ENCODE measurements around the gene THSD7B. TPM values are rescaled to one million over a fixed set of nuclear protein-coding genes. Genes with fewer than 3 reads are reported as not detected.

THSD7B gene
- total and polyA plus RNA-seq, 2 of the 13 experiments (the other 11 are each of a cell fraction or from before 2014, with no cell fraction given): 0.02 TPM; not detected in 1

DNA sequence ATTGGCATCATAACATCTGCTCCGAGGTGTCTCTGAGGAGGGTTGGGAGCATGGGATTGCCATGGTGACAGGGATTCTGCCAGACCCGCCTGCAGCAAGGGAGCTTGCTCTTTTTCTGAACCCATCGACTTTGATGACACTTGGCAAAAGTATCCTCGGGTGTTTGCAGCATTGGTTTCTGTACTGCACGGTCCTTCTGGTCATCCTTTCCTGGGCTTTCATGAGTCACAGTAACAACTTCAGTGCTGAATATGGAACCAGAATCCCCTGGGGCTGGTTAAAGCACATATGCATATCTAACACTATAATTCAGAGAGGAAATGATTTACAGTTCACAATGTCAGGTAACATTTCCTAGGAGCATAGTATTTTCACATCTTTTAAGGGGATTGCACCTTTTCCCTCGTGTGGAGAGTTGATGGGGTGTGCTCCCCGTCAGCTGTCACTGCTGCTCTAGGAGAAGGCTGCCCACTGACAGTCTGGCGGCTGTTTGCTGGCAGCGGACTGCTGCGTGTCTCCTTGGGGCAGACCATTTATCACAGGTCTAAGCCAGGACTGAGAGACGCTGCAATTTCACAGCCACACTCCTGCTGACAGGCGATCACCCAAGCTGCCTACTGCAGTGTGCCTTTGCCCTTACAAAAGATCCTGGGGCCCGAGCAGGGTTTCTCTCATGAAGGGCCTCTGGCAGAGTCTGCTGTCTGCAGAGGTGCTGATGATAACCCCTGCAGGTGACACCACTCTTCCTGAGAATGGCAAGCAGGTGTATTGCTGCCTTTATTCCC, 425.3 kb downstream of the THSD7B start:
- no peak overlapping the region for H3K4me2 ChIP-seq (ENCODE audit: low read depth, low read length)
- FAIRE-seq: no peak
- no peaks in the 10 kb centered on the region for H4K20me1 ChIP-seq (ENCODE audit: insufficient read depth, low read length)
- no peaks in the 10 kb centered on the region for H3K4me1 ChIP-seq (ENCODE audit: insufficient read depth, low read length)
- H3K9me3 ChIP-seq (ENCODE audit: low read length): no peaks in the 10 kb centered on the region
- no peak overlapping the region for H3K27ac ChIP-seq (ENCODE audit: extremely low read length, insufficient read depth, low read length)
- no peak for ATAC-seq
- intact Hi-C loops (cut with micrococcal nuclease; ENCODE audit: unreplicated experiment) (no loop called here), in situ Hi-C loops (cut with HindIII; ENCODE audit: extremely low pct_ligation_motif_present, low pct_unique_long_range_greater_than_20kb) (no loop called here)
- H3K36me3 ChIP-seq (replicated peaks in 1 of 2; ENCODE audit: control insufficient read depth in 1 of 2, insufficient read depth in 2 of 2, low read length in 2 of 2): no peaks in the 10 kb centered on the region
- no peaks in the 10 kb centered on the region for H3K27me3 ChIP-seq (ENCODE audit: control insufficient read depth in 1 of 2, insufficient read depth in 2 of 2, low read length in 2 of 2)
- TF ChIP-seq ATF1 (CRISPR knock-in tag; IDR thresholded peaks at IDR 0.05) (no peak), HES4 (CRISPR knock-in tag; IDR thresholded peaks at IDR 0.05; ENCODE audit: borderline replicate concordance) (no peak), NFYB (CRISPR knock-in tag; IDR thresholded peaks at IDR 0.05) (no peak), MBD4 (IDR thresholded peaks at IDR 0.05; ENCODE audit: borderline replicate concordance, low read length) (no peak), ARNTL (CRISPR knock-in tag; IDR thresholded peaks at IDR 0.05) (no peak)
- TF ChIP-seq, protein P1, sequence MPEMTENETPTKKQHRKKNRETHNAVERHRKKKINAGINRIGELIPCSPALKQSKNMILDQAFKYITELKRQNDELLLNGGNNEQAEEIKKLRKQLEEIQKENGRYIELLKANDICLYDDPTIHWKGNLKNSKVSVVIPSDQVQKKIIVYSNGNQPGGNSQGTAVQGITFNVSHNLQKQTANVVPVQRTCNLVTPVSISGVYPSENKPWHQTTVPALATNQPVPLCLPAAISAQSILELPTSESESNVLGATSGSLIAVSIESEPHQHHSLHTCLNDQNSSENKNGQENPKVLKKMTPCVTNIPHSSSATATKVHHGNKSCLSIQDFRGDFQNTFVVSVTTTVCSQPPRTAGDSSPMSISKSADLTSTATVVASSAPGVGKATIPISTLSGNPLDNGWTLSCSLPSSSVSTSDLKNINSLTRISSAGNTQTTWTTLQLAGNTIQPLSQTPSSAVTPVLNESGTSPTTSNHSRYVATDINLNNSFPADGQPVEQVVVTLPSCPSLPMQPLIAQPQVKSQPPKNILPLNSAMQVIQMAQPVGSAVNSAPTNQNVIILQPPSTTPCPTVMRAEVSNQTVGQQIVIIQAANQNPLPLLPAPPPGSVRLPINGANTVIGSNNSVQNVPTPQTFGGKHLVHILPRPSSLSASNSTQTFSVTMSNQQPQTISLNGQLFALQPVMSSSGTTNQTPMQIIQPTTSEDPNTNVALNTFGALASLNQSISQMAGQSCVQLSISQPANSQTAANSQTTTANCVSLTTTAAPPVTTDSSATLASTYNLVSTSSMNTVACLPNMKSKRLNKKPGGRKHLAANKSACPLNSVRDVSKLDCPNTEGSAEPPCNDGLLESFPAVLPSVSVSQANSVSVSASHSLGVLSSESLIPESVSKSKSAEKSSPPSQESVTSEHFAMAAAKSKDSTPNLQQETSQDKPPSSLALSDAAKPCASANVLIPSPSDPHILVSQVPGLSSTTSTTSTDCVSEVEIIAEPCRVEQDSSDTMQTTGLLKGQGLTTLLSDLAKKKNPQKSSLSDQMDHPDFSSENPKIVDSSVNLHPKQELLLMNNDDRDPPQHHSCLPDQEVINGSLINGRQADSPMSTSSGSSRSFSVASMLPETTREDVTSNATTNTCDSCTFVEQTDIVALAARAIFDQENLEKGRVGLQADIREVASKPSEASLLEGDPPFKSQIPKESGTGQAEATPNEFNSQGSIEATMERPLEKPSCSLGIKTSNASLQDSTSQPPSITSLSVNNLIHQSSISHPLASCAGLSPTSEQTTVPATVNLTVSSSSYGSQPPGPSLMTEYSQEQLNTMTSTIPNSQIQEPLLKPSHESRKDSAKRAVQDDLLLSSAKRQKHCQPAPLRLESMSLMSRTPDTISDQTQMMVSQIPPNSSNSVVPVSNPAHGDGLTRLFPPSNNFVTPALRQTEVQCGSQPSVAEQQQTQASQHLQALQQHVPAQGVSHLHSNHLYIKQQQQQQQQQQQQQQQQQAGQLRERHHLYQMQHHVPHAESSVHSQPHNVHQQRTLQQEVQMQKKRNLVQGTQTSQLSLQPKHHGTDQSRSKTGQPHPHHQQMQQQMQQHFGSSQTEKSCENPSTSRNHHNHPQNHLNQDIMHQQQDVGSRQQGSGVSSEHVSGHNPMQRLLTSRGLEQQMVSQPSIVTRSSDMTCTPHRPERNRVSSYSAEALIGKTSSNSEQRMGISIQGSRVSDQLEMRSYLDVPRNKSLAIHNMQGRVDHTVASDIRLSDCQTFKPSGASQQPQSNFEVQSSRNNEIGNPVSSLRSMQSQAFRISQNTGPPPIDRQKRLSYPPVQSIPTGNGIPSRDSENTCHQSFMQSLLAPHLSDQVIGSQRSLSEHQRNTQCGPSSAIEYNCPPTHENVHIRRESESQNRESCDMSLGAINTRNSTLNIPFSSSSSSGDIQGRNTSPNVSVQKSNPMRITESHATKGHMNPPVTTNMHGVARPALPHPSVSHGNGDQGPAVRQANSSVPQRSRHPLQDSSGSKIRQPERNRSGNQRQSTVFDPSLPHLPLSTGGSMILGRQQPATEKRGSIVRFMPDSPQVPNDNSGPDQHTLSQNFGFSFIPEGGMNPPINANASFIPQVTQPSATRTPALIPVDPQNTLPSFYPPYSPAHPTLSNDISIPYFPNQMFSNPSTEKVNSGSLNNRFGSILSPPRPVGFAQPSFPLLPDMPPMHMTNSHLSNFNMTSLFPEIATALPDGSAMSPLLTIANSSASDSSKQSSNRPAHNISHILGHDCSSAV (CRISPR knock-in tag; IDR thresholded peaks at IDR 0.05; ENCODE audit: borderline replicate concordance): no peak
- TF ChIP-seq, protein P2, sequence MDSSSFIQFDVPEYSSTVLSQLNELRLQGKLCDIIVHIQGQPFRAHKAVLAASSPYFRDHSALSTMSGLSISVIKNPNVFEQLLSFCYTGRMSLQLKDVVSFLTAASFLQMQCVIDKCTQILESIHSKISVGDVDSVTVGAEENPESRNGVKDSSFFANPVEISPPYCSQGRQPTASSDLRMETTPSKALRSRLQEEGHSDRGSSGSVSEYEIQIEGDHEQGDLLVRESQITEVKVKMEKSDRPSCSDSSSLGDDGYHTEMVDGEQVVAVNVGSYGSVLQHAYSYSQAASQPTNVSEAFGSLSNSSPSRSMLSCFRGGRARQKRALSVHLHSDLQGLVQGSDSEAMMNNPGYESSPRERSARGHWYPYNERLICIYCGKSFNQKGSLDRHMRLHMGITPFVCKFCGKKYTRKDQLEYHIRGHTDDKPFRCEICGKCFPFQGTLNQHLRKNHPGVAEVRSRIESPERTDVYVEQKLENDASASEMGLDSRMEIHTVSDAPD (CRISPR knock-in tag; IDR thresholded peaks at IDR 0.05): no peak
- ChIA-PET CTCF (ENCODE audit: low intra/inter-chr PET ratio, low total read pairs) (no interaction called here), POLR2A (no interaction called here)
- no peak overlapping the region for H3K9ac ChIP-seq (ENCODE audit: insufficient read depth, low read depth, low read length)
- H3K79me2 ChIP-seq (ENCODE audit: insufficient read depth, low read length): no peaks in the 10 kb centered on the region
- no peak overlapping the region for H3K4me3 ChIP-seq (replicated peaks in 1 of 3; ENCODE audit: insufficient read depth in 1 of 3, low read depth in 2 of 3, low read length in 3 of 3)
- no TSS peak for BruUV-seq (replicated peaks)
- H2AFZ ChIP-seq (ENCODE audit: low read length): no peak overlapping the region
- DNase-seq (ENCODE audit: low spot score): no peak
- WGBS (ENCODE audit: low lambda C conversion rate): 30% methylated on average over 13 of the region's 13 CpGs

All from HepG2 (cell line).